Frontal cortex (tissue), 4 donors: Measurements from ENCODE around the gene ANKMY1. TPM values are rescaled to one million over a fixed set of nuclear protein-coding genes. Genes with fewer than 3 reads are reported as not detected.

ENCODE experiments used
- DNase-seq, 2 donors: peaks; one replicate each; pipeline ENCODE4 v3.0.0; 2012; ENCODE audit warnings: low spot score in 2 of 2
- FAIRE-seq: peaks from 2 replicates; lab custom pipeline; 2012; peaks lifted over from hg19 to GRCh38; lab: Jason Lieb, UNC
- small RNA-seq: library from RNA; depleted of rRNA; stranded (forward); fragments of <200 nt; gene quantifications from one replicate; pipeline ENCODE3, GENCODE V24; 2014
- total RNA-seq: library from RNA; depleted of rRNA; stranded (reverse); fragments of >200 nt; gene quantifications from one replicate; pipeline ENCODE4 v1.2.3, GENCODE V29; 2014
- donor health status: control.
- donor health status: control.
- donor health status: control.

ANKMY1 gene
- total RNA-seq, 1 donor from 2014 or later, result 4.9 TPM

DNA sequence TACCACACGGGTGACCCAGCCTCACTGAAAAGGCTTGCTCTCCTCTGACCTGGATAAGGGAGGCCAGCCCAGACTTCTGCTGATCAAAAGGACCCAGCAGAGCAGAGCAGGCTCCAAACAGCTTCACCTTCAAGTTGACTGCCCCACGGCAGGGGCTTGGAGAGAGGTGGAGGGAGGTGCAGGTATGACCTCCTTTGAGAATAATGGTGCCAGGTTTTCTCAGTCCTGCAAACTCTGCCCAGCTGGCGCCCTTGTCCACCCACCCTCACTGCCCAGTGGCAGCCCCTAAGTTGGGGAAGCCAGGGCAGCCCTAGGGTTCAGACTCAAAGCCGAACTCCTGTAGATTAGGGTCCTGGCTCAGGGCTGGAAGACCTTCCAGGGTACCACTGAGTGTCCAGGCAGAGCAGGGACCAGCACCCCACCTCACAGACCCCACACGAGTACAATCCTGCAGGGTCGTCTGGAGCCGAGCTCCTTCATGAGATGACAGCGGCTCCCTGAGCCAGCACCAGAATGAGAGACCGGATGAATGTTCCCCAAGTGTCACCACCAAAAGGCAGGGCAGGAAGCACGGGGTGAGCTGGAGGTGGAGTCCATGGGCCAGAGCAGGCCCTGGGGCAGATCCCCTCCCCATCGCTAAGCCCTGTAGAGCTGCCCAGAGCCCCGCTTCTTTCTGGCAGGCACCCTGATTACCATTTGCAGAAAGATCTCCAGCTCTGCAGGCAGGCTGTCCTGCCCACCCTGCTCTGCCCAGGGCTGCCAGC lies 125.9 kb downstream of the ANKMY1 start:
- FAIRE-seq, result no peak

DNA sequence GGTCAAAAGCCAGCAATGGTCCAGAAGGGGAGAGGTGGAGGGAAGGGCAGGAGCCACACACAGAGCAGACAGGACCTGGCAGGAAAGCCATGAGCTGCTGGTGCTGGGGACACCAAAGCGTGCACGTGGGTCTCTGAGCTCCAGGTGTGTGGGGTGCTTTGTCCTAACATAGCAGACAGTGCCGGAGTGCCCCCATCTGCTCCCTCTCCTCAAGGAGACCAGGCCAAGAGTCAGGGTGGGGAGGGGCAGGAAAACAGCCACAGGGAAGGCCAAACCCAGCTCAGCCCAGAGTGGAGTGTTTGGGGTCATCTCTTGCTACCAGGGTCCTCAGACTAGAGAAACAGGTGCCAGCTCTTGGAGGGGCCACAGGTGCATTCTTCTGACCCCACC lies 126.5 kb downstream of the ANKMY1 start:
- no peak for FAIRE-seq
- DNase-seq, result no peak

More for the DNA sequence above, 125.9 kb downstream of the ANKMY1 start:
- DNase-seq, result no peak

DNA sequence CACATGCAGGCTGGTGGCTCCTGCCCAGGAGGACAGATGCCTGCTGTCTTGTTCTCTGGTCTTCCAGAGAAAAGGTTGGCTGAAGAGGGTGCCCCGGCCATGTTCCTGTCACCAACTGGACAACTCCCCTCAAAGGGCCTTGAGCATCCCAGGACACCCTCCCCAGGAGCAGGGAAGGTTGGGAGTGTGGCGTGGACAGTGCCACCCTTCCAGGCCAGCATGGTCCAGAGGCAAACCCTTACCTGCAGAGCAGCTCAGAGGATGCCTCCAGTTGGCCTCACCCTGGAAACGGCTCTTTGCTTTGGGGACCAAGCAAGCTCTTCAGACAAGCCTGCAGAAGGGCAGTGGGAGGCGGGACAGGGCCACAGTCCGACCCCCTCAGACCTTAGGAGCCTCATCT lies 127.2 kb downstream of the ANKMY1 start:
- FAIRE-seq, result no peak
- DNase-seq, result no peak

DNA sequence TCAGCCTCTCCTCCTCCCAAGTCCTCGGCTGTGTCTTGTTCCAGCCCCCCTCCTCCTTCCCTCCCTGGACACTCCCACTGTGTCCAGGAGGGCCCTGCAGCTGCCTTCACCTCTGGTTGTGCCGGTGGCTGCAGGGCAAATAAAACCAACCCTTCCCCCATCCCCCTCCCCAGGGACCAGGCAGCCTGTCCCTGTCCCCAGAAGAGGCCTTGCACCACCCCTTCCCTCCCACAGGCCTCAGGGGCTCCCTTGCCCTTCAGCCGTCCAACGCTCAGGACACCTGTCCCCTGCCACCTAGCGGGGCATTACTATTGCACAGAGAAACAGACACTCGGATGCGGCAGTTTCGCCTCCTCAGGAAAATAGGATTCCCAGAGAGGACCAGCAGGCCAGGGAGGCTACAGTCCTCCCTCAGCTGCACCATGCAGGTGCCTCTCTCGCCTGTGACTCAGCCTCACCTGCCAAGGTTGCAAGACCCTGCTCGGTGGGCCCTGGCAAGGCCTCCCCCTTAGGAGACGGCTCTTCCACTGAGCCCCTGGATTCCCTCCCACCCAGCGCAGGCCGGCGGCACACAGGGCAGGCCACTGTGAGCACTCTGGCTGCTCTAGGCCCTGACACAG lies 127.8 kb downstream of the ANKMY1 start:
- DNase-seq (no peak), FAIRE-seq (no peak)

Small RNAs within 50 kb of the gene (small RNA-seq; reads per million reads assigned to genes)
- gene MIR149, result 551 reads per million, percentile 99 among the genes with 10 or more reads in this experiment

Other genes starting within 250 kb of the ANKMY1 start
- gene GPC1, start 122.3 kb downstream of the ANKMY1 start, total RNA-seq, result 38.7 TPM
- gene DUSP28, start 2.4 kb upstream of the ANKMY1 start, total RNA-seq, result 9.8 TPM
- 4.5 TPM for gene RNPEPL1, start 10.5 kb upstream of the ANKMY1 start, total RNA-seq
- gene CAPN10, start 28.7 kb upstream of the ANKMY1 start, total RNA-seq, result 30.6 TPM
- gene GPR35, start 67.5 kb upstream of the ANKMY1 start, total RNA-seq, result 0.41 TPM
- not detected for gene AQP12B, start 124.9 kb upstream of the ANKMY1 start, total RNA-seq
- gene AQP12A, start 133.9 kb upstream of the ANKMY1 start, total RNA-seq, result not detected